Stimulated activated CD4-positive, alpha-beta T cell treated with anti-CD3 and anti-CD28 coated beads, Interleukin-2, amount 100 ng/mL, for 4 hours (primary cell): Measurements from ENCODE around the gene NEK1.
"Not testable (repeated sequence)": the region's sequence is repeated elsewhere in the genome, so short reads cannot be mapped to it uniquely, and the experiment has no call there.

ENCODE experiments used
- DNase-seq: peaks from one replicate; pipeline ENCODE4 v3.0.0-alpha.2; 2020; ENCODE audit warnings: low read depth

The NEK1 gene

GRCh38 chr4:169492436-169493163 lies 119.8 kb downstream of the NEK1 start:
- DNase-seq: no peak

GRCh38 chr4:169491211-169491610 lies 121.2 kb downstream of the NEK1 start:
- DNase-seq: no peak

- DNase-seq: no peak
Measured at GRCh38 chr4:169489306-169489705, 123.1 kb downstream of the NEK1 start.

GRCh38 chr4:169485791-169486742 lies 126.3 kb downstream of the NEK1 start:
- DNase-seq: no peak

- DNase-seq: no peak
Measured at GRCh38 chr4:169485086-169485485, 127.3 kb downstream of the NEK1 start.

- DNase-seq: no peak
Measured at GRCh38 chr4:169484485-169484884, 127.9 kb downstream of the NEK1 start.

GRCh38 chr4:169464080-169464479 lies 148.3 kb downstream of the NEK1 start:
- no peak for DNase-seq

- DNase-seq: no peak
Measured at GRCh38 chr4:169460081-169460480, 152.3 kb downstream of the NEK1 start.

GRCh38 chr4:169458575-169458974 lies 153.8 kb downstream of the NEK1 start:
- no peak for DNase-seq

- DNase-seq: not testable (repeated sequence)
Measured at GRCh38 chr4:169452644-169453043, 159.7 kb downstream of the NEK1 start.

- not testable (repeated sequence) for DNase-seq
Measured at GRCh38 chr4:169448935-169449334, 163.4 kb downstream of the NEK1 start.

GRCh38 chr4:169446824-169447223 lies 165.6 kb downstream of the NEK1 start:
- no peak for DNase-seq

GRCh38 chr4:169443748-169444147 lies 168.6 kb downstream of the NEK1 start:
- no peak for DNase-seq

- no peak for DNase-seq
Measured at GRCh38 chr4:169440446-169440845, 171.9 kb downstream of the NEK1 start.

GRCh38 chr4:169439244-169439643 lies 173.1 kb downstream of the NEK1 start:
- no peak for DNase-seq

GRCh38 chr4:169438057-169438480 lies 174.3 kb downstream of the NEK1 start:
- DNase-seq: no peak

- no peak for DNase-seq
Measured at GRCh38 chr4:169437299-169438047, 174.9 kb downstream of the NEK1 start.

- DNase-seq: no peak
Measured at GRCh38 chr4:169436734-169437133, 175.6 kb downstream of the NEK1 start.

GRCh38 chr4:169428376-169428775 lies 184.0 kb downstream of the NEK1 start:
- DNase-seq: no peak

GRCh38 chr4:169427727-169428126 lies 184.7 kb downstream of the NEK1 start:
- DNase-seq: not testable (repeated sequence)

- DNase-seq: no peak
Measured at GRCh38 chr4:169420291-169420690, 192.1 kb downstream of the NEK1 start.

- no peak for DNase-seq
Measured at GRCh38 chr4:169418846-169419245, 193.5 kb downstream of the NEK1 start.
